Midbrain (tissue), 1 donor: ENCODE measurements around the gene EPHA6.
"Not testable (repeated sequence)": the region's sequence is repeated elsewhere in the genome, so short reads cannot be mapped to it uniquely, and the experiment has no call there.

Source experiments
- DNase-seq: peaks from one replicate; lab custom pipeline; 2025; lab: John Stamatoyannopoulos, UW

The EPHA6 gene

DNA sequence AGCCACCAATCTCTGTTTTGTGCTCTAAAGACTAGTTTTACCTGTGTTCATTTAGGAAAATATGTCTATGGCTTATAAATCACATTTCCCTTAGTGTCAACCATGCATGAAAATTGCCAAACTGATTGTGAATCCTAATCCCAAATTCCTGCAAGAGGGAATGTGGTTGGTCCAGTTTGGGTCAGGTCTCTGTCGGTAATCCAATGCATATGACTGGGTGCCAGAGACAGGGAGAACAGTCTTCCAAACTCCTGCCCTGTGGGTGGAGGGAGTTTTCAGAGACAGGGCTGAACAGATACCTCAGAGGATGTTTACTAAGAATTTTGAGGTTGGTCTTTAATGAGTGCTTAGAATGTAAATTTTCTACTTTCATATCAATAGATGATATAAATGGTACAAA lies 649.6 kb downstream of the EPHA6 start:
- DNase-seq: no peak

DNA sequence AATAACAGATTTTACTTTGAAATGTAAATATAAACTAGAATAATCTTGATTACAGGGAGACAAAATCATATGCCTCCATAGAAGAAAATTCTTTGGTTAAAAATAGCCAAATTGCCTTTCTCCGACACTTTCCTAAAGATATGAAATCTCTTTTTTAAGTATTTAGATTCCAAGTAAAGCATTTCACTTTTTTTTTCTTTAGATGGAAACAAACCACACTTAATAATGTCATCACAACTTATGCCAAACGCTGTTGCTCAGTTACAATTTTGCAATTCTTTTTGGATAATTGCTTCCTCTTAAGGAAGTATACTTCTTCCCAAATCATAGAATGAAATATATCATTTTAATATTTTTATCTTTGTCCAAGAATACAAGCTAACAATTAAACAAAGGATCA lies 656.1 kb downstream of the EPHA6 start:
- no peak for DNase-seq

DNA sequence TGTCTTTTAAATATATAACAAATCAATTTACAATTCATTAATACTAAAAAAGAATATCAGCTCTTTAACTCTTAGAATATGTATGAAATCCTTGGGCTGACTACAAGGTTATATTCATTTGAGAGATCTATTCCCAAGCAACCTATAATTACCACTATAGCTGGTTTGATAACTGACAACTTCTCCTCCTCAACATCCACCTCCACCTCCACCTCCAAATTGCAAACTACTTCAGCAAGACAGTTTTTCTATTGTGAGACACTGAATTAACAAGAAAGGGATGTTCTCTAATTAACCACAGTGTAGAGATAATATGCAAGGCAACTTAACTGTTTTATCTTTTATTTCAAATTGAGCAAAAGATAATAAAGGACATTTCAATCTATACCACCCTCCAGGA lies 665.3 kb downstream of the EPHA6 start:
- no peak for DNase-seq

DNA sequence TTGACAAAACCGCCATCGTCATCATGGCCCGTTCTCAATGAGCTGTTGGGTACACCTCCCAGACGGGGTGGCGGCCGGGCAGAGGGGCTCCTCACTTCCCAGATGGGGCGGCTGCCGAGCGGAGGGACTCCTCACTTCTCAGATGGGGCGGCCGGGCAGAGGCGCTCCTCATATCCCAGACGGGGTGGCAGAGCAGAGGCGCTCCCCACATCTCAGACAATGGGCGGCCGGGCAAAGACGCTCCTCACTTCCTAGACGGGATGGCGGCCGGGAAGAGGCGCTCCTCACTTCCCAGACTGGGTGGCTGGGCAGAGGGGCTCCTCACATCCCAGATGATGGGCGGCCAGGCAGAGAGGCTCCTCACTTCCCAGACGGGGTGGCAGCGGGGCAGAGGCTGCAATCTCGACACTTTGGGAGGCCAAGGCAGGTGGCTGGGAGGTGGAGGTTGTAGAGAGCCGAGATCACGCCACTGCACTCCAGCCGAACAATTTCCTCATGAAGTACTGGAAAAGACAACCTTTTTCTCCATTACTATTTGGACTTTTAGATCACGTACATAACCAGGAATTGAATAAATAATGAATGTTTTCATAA lies 666.4 kb downstream of the EPHA6 start:
- not testable (repeated sequence) for DNase-seq

DNA sequence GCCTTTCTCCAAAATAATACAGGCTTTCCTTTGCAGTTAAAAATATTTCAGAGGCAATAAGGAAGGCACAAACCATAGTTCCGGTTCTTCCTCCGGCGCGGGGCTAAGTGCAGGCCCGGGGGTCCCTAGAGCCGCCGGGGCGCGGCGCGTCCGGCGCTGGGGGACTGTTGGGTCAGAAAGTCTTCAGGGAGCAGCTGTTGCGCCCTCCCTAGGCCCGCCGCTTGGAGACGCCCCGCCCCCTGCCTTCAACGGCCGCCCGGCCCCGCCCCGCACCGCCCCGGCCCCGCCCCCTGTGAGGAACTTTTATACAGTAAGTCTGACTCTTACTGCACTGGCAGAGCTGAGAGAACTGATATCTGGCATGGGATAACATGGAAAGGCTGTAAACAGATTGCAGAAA lies 667.0 kb downstream of the EPHA6 start:
- no peak for DNase-seq

DNA sequence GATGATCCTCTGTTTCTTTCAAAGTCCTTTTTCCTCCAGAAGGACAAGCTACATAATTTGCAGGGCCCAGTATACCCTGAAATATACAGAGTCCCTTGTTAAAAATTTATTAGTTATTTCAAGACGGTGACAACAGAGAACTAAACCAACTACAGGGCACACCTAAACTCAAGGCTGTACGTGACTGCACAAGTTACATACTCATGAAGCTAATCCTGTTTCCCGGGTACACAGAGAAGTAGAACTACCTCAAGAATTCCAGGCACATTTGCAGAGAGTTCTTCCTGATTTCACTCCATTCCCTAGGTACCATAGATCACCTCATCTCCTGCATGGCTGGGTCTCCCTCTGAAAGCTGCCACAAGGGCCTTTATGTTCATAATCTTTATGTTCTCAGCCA lies 670.8 kb downstream of the EPHA6 start:
- DNase-seq: no peak

DNA sequence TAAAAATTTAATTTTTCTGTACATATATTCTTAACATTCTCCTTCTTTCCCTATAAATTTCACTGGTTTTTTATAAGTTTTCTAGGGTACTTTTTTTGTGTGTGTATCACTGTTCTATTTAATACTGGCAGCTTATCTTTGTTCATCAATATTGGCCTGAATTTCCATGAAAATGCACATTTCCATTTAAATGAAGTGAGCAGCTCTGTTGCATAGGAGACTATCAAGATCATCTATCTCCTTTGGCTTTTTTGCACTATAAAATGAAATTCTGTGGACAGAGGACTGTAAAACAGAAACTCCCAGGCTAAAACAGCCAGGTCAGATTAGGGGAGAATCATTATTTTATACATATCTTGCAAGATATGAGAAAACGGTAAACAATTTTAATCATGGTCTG lies 673.2 kb downstream of the EPHA6 start:
- DNase-seq: no peak

DNA sequence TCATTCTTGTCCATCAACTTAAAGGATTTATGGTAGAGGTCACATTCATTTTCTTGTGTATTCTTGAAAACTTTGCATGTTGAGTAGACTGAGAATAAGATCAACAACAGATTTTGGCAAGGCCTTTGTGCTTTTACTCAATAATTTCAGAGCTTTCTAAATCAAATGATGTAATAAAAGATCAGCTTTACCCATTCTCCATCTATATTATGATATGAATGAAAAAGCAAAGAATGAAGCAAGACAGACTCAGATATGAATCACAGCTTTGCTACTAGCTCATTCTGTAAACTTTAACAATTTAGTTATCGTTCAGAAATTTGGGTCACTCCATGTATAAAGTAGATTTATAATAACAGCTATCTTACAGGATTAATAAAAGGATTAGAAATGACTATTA lies 674.3 kb downstream of the EPHA6 start:
- no peak for DNase-seq

DNA sequence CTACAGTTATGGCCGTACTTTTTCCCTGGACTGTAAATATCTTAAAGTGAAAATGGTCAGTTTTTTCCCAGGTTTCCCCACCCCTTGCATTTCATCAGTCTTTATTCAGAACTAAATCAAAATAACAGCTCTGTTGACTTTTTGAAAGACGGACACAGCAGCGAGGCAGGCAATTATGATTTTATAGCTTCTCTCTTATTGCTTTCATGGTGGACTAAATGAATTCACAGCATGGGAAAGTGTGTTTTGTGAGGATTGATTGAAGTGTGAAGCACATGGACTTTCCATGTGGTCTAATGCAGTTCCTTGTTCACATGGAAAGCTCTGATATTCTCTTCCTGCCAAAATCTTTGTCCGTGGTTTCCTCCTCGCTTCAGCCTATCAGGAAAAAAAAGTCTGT lies 681.5 kb downstream of the EPHA6 start:
- DNase-seq: no peak

DNA sequence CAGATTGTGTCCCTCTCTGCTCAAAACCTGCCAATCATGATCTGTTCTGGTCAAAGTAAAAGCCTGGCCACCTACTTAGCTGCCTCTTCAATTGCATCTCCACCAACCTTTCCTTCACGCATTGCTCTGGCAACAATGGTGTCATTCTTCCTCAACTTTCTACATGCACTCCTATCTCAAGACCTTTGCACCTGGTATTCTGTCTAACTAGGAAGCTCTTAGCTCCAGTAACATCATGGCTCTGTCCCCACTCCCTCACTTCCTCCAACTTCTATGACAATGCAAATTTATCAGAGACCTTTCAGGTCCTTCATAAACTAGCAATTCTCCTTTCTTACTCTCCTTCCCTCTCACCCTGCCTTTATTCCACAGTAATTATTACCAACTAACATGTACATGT lies 682.7 kb downstream of the EPHA6 start:
- no peak for DNase-seq

DNA sequence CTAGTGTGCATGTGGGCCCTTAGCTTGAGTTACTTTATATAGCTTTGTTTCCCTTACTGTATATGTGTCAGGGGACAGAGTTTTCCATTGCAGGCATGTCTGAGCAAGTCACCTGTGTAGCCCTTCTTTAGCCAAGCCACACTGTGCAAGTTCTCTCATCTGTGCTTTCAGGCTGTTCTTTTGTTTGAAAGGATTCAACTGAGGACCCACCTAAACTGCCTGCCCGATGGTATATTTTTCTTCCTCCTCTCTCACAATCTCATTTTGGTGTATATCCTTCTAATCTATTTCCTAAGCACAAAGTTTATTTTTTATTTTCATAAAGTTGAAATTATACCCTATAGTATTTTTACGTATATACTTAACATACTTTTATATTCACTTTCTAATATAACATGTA lies 690.1 kb downstream of the EPHA6 start:
- DNase-seq: no peak

DNA sequence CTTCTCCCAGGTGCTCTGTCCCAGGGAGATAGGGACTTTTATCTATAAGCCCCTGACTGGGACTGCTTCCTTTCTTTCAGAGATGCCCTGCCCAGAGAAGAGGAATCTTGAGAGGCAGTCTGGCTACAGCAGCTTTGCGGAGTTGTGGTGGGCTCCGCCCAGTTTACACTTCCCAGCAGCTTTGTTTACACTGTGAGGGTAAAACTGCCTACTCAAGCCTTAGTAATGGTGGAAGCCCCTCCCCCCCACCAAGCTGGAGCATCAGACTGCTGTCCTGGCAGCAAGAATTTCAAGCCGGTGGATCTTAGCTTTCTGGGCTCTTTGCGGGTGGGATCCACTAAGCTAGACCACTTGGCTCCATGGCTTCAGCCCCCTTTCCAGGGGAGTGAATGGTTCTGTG lies 696.4 kb downstream of the EPHA6 start:
- no peak for DNase-seq

DNA sequence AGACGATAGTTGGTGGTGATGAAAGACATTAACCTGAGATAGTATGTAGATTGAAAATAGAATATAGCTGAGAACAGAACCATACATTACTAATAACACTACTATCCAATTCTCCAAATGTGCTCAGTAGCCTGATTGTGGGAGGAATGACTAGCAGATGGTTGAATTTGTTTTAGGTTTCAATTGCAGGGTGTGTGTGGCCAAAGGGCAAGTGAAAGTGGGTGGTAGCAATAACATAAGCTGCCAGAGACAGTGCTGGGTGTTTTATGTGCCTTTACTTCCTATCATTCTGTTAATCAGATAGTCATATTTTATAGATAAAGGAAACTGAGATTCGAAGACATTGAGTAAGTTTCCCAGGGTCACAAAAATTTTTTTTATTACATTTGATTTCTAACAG lies 700.7 kb downstream of the EPHA6 start:
- DNase-seq: no peak

DNA sequence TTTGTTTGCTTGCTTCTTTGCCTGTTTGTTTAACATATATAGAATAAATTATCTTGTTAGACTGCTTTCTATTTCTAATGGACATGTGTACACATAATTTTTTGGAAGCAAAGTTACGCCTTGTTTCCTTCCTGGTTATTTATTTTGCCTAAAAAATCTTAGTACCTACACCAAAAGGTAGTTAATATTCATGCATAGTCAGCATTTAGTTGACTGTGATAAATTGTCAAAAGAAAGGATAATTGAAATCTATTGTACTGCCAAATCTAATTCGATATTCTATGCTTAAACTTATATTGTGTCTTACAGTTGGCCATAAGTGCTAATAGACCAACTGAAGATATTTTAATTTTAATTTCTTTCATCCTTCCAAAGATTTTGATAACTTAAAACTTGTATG lies 716.3 kb downstream of the EPHA6 start:
- DNase-seq: no peak

DNA sequence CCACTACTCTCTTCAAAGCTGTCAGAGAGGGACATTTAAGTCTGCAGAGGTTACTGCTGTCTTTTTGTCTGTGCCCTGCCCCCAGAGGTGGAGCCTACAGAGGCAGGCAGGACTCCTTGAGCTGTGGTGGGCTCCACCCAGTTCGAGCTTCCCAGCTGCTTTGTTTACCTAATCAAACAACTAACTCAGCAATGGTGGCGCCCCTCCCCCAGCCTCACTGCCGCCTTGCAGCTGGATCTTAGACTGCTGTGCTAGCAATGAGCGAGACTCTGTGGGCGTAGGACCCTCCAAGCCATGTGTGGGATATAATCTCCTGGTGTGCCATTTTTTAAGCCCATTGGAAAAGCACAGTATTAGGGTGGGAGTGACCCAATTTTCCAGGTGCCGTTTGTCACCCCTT lies 733.2 kb downstream of the EPHA6 start:
- DNase-seq: not testable (repeated sequence)

DNA sequence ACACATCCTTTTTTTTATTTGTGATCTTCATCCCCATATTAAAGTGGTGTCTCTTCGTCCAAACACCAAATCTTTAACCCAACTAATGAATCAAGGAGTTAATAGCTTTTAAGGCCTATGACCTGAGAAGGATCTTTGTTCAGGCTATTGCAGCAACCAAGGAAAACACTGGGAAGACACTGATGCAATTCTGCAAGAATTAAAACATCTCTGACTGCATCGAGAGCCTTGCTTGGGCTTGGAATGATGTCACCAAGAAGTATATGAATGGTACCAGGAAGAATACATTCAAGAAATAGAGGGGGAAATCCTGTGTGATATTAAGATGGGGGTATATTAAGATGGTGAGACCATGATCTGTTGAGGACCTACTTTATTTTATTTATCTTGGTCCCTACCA lies 736.0 kb downstream of the EPHA6 start:
- DNase-seq: no peak

DNA sequence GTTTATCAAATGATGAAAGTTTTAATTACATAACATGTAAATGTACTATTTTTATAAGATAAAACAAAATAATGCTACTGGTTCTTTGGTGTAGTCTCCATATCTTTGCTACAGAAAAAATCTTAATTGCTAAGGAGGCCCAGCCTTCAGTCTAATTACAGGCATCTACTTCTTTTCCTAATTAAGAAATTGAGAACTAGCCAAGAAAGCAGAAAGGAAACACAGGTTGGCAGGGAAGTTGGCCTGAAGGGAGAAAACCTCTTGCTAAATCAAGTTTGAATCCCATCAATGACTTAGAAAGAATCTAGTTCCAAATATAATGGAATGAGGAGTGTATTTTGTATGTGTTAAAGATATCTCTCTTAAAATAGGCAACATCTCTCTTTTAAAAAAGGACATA lies 737.8 kb downstream of the EPHA6 start:
- no peak for DNase-seq

DNA sequence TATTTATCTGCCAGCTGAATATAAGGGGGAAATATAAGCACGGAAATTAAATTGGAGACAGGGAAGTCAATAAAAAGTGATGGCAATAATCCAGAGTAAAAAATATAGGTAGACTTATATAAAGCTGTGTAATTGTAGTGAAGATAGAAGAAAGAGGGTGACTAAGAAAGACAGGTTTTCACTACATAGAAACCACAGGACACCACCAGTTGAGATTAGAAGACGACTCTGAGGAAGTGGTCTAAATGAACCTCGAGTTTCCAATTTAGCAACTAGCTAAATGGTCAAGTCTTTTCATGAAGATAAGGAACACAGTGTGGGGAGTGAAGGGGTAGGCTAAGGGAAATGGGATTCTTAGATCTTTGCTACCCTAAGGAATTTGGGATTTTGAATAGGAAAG lies 761.3 kb downstream of the EPHA6 start:
- DNase-seq: no peak

DNA sequence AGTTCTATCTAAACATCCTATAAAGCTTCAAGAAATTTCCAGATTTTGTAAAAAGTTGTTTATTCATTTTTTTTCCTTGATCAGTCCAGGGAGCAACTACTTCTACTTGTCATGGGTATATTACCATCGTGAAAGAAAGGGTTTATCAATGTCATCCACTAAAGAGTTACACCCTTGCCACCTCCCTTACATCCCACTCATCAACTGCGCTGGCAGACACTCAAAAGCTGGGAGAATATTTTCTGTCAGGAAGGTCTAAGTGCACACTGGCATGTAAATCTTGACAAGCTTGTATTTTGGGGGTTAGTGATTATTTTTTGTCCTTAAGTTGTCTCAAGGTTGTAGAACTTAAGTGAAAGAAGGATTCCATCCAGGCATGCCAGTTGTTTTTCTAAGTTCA lies 761.8 kb downstream of the EPHA6 start:
- DNase-seq: no peak

DNA sequence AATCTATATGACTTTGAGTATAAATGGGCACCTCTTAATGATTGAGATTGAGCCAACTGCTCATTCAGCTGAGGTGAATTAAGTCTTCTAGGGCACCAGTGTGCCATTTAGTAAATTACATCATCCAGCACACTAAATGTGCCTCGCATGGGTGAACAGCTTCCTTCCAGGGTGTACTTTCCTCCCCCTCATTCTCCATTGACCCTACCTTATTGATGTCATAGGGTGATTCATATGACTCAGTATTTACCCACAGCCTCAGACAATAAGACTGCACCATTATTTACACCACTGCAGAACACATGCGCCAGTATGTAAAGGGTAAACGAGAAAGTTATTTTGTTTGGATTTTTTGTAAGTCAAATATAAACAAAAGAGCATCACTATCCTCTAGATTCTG lies 765.0 kb downstream of the EPHA6 start:
- no peak for DNase-seq

DNA sequence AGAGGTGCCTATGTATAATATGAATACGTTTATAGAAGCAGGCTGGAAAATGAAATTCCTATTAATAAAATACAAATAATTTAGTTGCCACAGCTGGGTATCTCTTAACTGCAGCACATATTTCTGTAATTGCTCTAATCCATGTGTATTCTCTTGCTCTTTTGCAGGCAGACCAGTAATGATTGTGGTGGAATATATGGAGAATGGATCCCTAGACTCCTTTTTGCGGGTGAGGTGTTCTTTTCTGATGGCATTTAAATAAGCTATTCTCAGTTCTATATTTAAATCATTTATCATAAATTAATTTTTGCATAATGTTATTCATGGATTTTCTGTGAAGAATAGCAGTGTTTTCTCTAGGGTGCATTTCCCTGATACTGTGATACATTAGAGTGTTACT lies 796.2 kb downstream of the EPHA6 start:
- no peak for DNase-seq

DNA sequence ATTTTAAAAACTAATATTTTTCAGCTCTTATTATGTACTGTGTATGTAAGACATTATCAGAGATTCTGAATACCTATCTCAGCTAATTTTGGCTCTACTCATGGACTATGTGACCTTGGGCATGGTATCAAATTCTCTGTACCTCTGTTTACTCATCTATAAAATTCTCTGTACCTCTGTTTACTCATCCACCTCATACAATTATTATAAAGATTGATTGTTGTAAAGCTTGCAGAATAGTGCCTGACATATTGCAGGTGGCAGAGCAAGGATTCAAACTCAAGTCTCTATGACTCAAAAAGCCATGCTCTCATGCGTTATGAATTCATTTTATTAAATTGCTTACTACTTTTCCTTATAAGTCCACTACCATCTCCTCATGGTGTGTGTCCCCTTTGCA lies 798.2 kb downstream of the EPHA6 start:
- DNase-seq: no peak

DNA sequence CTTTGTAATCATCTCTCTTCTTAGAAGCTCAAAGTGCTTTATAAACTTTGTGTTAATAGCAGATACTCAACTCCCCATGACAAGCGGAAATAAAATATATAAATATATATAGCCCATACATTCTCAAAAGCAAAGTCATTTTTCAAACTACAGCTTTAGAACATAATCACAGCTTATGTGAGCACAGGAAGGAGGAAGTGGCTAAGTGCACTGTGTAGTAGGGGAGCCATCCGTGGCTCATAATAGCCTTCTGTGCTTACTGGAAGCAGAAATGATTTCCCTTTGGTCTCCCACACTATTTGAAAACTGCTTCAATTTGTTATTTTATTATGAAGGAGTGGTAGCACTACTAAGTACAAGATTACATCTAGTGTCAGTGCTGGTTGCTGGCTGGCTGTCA lies 798.7 kb downstream of the EPHA6 start:
- DNase-seq: no peak

DNA sequence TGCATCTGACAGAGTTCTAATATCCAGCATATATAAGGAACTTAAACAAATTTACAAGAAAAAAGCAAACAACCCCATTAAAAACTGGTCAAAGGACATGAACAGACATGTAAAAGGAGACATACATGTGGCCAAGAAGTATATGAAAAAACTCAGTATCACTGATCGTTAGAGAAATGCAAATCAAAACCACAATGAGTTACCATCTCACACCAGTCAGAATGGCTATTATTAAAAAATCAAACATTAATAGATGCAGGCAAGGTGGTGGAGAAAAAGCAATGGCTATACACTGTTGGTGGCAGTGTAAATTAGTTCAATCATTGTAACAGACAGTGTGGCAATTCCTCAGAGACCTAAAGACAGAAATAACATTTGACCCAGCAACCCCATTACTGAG lies 806.1 kb downstream of the EPHA6 start:
- DNase-seq: not testable (repeated sequence)

DNA sequence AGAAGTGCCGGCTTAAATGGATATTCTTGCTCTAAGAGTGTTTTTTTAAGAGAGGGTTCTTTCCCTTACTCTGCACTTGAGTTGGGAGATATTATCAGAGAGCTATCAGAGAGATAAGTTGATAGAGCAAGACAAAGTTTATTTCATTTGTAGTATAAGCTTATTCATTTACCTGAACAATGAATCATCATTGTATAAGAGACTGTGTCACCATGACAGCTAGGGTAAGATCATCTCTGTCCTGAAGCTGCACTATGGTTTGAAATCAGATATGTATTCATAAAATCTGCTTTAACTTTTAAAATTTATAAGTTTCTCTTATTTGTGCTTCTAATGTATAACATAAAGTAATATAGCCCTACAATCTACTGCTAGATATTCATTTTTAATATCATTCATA lies 822.1 kb downstream of the EPHA6 start:
- no peak for DNase-seq
